ENCODE results near the gene MMP28. TPM values are rescaled to one million over a fixed set of nuclear protein-coding genes. Genes with fewer than 3 reads are reported as not detected.

The MMP28 gene
- total and polyA plus RNA-seq, 4 donors: 30.5 to 72.6 (median 44.3) TPM

DNA sequence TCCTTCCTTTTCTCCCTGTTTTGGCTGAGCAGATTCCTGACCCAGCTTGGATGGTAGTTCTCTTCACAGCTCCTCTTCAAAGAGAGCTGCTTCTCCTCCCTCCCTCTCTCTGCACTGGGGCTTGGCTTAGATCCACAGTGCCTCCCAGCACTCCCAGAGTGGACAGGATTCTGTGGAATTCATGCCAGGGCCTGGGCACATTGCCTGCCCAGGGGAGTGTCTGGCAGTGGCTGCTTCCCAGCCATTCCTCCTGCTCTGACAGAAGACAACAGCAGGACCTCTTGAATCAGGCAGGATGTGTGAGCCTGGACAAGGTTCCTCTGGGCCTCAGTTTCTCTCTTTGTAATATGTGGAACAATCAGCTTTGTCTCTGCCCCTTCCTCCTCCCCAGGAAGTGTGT, 4.5 kb upstream of the MMP28 start:
- peak overlapping the region in 1 of 2 donors; percentile 19 for H3K9ac ChIP-seq (ENCODE audit: insufficient read depth in 1 of 2, low read length in 2 of 2)
- DNase-seq (peak in 1 of 3 donors; percentile 54), ATAC-seq (ENCODE audit: insufficient read depth, low FRiP score) (no peak)
- no peak overlapping the region for H3K4me3 ChIP-seq
- no peak for TF ChIP-seq CTCF (IDR thresholded peaks at IDR 0.05; ENCODE audit: control extremely low read depth, extremely low read depth)
- H3K9me3 ChIP-seq (ENCODE audit: control insufficient read depth in 4 of 4, insufficient read depth in 3 of 4, low read length in 3 of 4): no peaks in the 10 kb centered on the region
- peaks cover 0 to 29% (median 22%) of the 10 kb centered on the region in 3 donors for H3K27me3 ChIP-seq (ENCODE audit: control insufficient read depth in 3 of 3, insufficient read depth in 3 of 3, low read length in 2 of 3)
- H3K27ac ChIP-seq (ENCODE audit: low read depth in 1 of 2, low read length in 1 of 2): peak overlapping the region; percentile 34 to 54
- no peaks in the 10 kb centered on the region for H3K36me3 ChIP-seq (ENCODE audit: control insufficient read depth in 4 of 4, insufficient read depth in 4 of 4, low read length in 4 of 4)
- H3K4me1 ChIP-seq (ENCODE audit: control insufficient read depth in 5 of 5, insufficient read depth in 5 of 5, low read length in 5 of 5): peaks cover 0 to 14% (median 5%) of the 10 kb centered on the region in 5 donors

DNA sequence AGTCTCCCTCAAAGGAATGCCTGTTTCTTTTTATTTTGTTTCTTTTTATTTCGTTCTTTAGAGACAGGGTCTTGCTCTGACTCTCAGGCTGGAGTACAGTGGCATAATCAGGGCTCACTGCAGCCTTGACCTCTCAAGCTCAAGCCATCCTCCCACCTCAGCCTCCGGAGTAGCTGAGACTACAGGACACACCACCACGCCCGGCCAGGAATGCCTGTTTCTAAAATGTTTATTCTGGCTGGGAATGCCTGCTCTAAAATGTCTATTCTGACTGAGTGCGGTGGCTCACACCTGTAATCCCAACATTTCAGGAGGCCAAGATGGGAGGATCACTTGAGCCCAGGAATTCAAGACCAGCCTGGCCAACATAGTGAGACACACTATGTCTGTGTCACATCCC, 2.5 kb upstream of the MMP28 start:
- no peak for TF ChIP-seq CTCF (IDR thresholded peaks at IDR 0.05; ENCODE audit: control extremely low read depth, extremely low read depth)
- Histone ChIP-seq H3K4me1 (ENCODE audit: control insufficient read depth in 5 of 5, insufficient read depth in 5 of 5, low read length in 5 of 5) (peaks cover 0 to 17% (median 5%) of the 10 kb centered on the region in 5 donors), H3K4me3 (no peak overlapping the region), H3K9me3 (ENCODE audit: control insufficient read depth in 4 of 4, insufficient read depth in 3 of 4, low read length in 3 of 4) (no peaks in the 10 kb centered on the region), H3K9ac (ENCODE audit: insufficient read depth in 1 of 2, low read length in 2 of 2) (no peak overlapping the region), H3K27ac (ENCODE audit: low read depth in 1 of 2, low read length in 1 of 2) (no peak overlapping the region), H3K27me3 (ENCODE audit: control insufficient read depth in 3 of 3, insufficient read depth in 3 of 3, low read length in 2 of 3) (peaks cover 0 to 49% (median 40%) of the 10 kb centered on the region in 3 donors), H3K36me3 (ENCODE audit: control insufficient read depth in 4 of 4, insufficient read depth in 4 of 4, low read length in 4 of 4) (no peaks in the 10 kb centered on the region)
- WGBS, 2 donors: 73 to 92% methylated on average over 5 of the region's 5 CpGs
- DNase-seq (no peak), ATAC-seq (ENCODE audit: insufficient read depth, low FRiP score) (no peak)

- Histone ChIP-seq H3K27me3 (ENCODE audit: control insufficient read depth in 3 of 3, insufficient read depth in 3 of 3, low read length in 2 of 3) (peaks cover 0 to 55% (median 46%) of the 10 kb centered on the region in 3 donors), H3K4me1 (ENCODE audit: control insufficient read depth in 5 of 5, insufficient read depth in 5 of 5, low read length in 5 of 5) (peaks cover 0 to 17% (median 5%) of the 10 kb centered on the region in 5 donors), H3K9ac (ENCODE audit: insufficient read depth in 1 of 2, low read length in 2 of 2) (no peak overlapping the region)
Measured at GRCh38 chr17:35797370-35797769, 1.9 kb upstream of the MMP28 start.

More at GRCh38 chr17:35797370-35797769, 1.9 kb upstream of the MMP28 start:
- ATAC-seq (ENCODE audit: insufficient read depth, low FRiP score) (no peak), DNase-seq (no peak)
- H3K4me3 ChIP-seq: no peak overlapping the region
- H3K36me3 ChIP-seq (ENCODE audit: control insufficient read depth in 4 of 4, insufficient read depth in 4 of 4, low read length in 4 of 4): no peaks in the 10 kb centered on the region
- WGBS, 2 donors: 71 to 75% methylated on average over 4 of the region's 4 CpGs
- TF ChIP-seq CTCF (IDR thresholded peaks at IDR 0.05; ENCODE audit: control extremely low read depth, extremely low read depth): no peak
- H3K27ac ChIP-seq (ENCODE audit: low read depth in 1 of 2, low read length in 1 of 2): no peak overlapping the region
- no peaks in the 10 kb centered on the region for H3K9me3 ChIP-seq (ENCODE audit: control insufficient read depth in 4 of 4, insufficient read depth in 3 of 4, low read length in 3 of 4)
